ENCODE measurements around the gene LIMCH1.

Gene LIMCH1

GRCh38 chr4:41744572-41745291, 206.8 kb downstream of the LIMCH1 start:
- DNase-seq: no peak

- DNase-seq: no peak
Measured at GRCh38 chr4:41745292-41746024, 207.5 kb downstream of the LIMCH1 start.

GRCh38 chr4:41746025-41746439, 208.1 kb downstream of the LIMCH1 start:
- DNase-seq: no peak

GRCh38 chr4:41746440-41747229, 208.7 kb downstream of the LIMCH1 start:
- no peak for DNase-seq

- no peak for DNase-seq
Measured at GRCh38 chr4:41747230-41748055, 209.5 kb downstream of the LIMCH1 start.

- DNase-seq: no peak
Measured at GRCh38 chr4:41748074-41748570, 210.2 kb downstream of the LIMCH1 start.

GRCh38 chr4:41748571-41749475, 210.9 kb downstream of the LIMCH1 start, which contains the start of gene PHOX2B:
Gene PHOX2B (minus strand): TSS chr4:41748725. CDS start chr4:41748610, 115 bp downstream.
- DNase-seq: no peak

GRCh38 chr4:41749631-41750039, 211.7 kb downstream of the LIMCH1 start:
- DNase-seq: no peak
